GM18519 (cell line): ENCODE results near the gene ABCG8.

Experiments
- ATAC-seq: cut with Tn5 transposase; IDR thresholded peaks from one replicate; pipeline ENCODE4 v1.9.1; 2021; ENCODE audit warnings: mild to moderate bottlenecking, moderate library complexity; ENCODE audit not compliant: unreplicated experiment, low FRiP score

Gene ABCG8

GRCh38 chr2:43824951-43825493, 13.7 kb upstream of the ABCG8 start:
- ATAC-seq = no peak

- no peak for ATAC-seq
Observed at GRCh38 chr2:43825841-43826240, 12.9 kb upstream of the ABCG8 start.

GRCh38 chr2:43826305-43827250, 12.2 kb upstream of the ABCG8 start:
- ATAC-seq = no peak

- ATAC-seq = no peak
Observed at GRCh38 chr2:43831543-43832294, 7.1 kb upstream of the ABCG8 start.

GRCh38 chr2:43832457-43832856, 6.3 kb upstream of the ABCG8 start:
- ATAC-seq = no peak

GRCh38 chr2:43837033-43837432, 1.7 kb upstream of the ABCG8 start:
- ATAC-seq = no peak

GRCh38 chr2:43837831-43838559, 776 bp upstream of the ABCG8 start:
- no peak for ATAC-seq

GRCh38 chr2:43839776-43840564, 1.2 kb downstream of the ABCG8 start:
- no peak for ATAC-seq

- no peak for ATAC-seq
Observed at GRCh38 chr2:43840965-43841364, 2.2 kb downstream of the ABCG8 start.

- ATAC-seq = no peak
Observed at GRCh38 chr2:43841949-43842865, 3.4 kb downstream of the ABCG8 start.

GRCh38 chr2:43842866-43843226, 4.1 kb downstream of the ABCG8 start:
- no peak for ATAC-seq

GRCh38 chr2:43845181-43845580, 6.4 kb downstream of the ABCG8 start:
- no peak for ATAC-seq

- no peak for ATAC-seq
Observed at GRCh38 chr2:43846140-43846793, 7.5 kb downstream of the ABCG8 start.

GRCh38 chr2:43848214-43848613, 9.4 kb downstream of the ABCG8 start:
- no peak for ATAC-seq

GRCh38 chr2:43851011-43851980, 12.5 kb downstream of the ABCG8 start:
- ATAC-seq = no peak

GRCh38 chr2:43852196-43852730, 13.5 kb downstream of the ABCG8 start:
- no peak for ATAC-seq
